HG02981 (cell line): Measurements from ENCODE around the gene CSE1L.
A peak's percentile ranks its signal among the peaks of the same experiment; 100 is the strongest.
"Not testable (repeated sequence)": the region's sequence is repeated elsewhere in the genome, so short reads cannot be mapped to it uniquely, and the experiment has no call there.

ENCODE experiments used
- ATAC-seq: cut with Tn5 transposase; IDR thresholded peaks from one replicate; pipeline ENCODE4 v1.9.1; 2021; ENCODE audit warnings: mild to moderate bottlenecking, moderate library complexity; ENCODE audit not compliant: unreplicated experiment

Gene CSE1L

DNA sequence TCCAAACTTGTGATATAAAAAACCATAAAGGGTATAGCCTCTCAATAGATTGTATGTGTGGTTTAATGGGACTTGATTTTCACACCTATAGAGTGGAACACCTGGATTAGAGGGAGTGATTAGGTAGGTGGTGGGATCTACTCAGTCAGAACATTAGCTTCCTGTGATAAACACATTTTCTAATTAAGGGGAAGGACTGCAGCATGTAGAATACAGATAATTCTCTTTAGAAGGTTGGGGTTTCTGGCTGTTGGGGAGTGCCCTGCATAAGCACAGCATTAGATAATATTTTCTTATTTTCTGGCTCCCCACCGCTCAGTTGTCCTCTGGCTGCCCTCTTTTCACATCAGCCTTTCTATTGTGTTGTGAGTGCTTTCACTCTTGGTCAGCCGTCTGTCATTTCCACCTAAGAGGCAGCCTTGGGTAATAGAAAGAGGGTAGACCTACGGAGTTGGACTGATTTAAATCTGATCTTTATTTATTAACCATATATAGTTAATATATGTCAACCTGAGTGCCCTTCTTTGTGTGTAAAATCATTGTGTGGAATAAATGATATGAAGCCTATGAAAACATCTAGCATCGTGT, 8.0 kb downstream of the CSE1L start:
- ATAC-seq: peak; percentile 74

DNA sequence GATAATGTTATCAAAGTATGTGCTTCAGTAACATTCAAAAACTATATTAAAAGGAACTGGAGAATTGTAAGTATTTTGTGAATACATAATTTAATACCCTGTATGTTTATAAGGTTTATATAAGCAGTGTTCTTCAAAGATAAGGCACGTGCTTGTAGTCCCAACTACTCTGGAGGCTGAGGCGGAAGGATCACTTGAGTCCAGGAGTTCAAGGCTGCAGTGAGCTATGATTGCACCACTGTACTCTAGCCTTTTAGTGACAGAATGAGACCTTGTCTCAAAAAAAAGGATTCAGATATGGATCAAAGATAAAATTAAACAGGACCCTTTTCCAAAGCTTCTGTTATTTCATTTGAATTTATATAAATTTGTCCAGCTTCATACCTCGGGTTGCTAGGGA, 17.2 kb downstream of the CSE1L start:
- no peak for ATAC-seq

DNA sequence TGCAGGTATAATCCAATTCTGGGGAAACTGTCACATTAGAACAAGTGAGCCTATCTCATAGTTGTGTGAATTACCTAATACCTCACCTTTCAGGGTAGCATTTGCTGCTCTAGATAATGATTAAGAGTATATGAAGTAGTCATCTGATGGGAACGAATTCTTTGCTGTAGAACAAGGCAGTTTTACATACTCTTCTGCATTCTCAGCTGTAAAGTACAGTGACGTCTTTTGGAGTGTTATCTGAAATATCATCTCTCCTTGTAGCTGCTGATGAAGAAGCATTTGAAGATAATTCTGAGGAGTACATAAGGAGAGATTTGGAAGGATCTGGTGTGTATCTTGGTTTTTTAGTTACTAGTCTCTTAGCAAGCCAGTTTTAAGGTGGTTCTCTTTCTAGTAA, 28.4 kb downstream of the CSE1L start:
- no peak for ATAC-seq

DNA sequence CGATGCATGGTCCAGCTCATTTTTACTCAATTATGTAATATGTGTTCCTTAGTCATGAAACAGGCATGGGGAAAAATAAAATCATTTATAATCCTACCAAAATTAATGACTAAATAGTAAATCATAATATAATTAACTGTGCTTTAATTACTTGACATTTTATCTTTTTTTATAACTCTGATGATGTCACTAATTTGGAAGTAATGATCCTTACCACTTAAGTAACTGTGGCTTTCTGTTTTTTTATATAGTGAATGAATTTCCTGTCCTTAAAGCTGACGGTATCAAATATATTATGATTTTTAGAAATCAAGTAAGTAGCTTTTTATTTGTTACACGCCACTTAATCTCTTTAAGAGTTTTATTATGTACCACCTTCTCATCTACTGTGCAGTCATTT, 32.2 kb downstream of the CSE1L start:
- ATAC-seq: no peak

DNA sequence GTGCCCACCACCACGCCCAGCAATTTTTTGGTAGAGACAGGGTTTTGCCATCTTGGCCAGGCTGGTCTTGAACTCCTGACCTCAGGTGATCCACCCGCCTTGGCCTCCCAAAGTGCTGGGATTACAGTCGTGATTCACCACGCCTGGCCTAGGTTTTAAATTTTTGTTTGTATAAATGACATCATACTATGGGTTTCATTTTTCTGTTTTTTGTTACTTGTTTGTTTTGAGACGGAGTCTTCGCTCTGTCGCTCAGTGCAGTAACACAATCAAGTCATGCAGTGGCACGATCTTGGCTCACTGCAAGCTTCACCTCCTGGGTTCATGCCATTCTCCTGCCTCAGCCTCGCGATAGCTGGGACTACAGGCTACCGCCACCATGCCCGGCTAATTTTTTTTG, 36.2 kb downstream of the CSE1L start:
- ATAC-seq: not testable (repeated sequence)

DNA sequence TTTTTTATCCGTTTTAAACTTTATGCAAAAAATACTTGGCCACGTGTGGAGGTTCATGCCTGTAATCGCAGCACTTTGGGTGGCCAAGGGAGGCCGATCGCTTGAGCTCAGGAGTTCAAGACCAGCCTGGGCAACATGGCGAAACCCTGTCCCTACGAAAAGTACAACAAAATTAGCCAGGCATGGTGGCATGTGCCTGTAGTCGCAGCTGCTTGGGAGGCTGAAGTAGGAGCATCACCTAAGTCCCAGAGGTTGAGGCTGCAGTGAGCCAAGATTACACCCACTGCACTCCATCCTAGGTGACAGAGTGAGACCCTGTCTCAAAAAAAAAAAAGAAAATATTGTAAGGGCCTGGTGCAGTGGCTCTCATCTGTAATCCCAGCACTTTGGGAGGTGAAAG, 45.0 kb downstream of the CSE1L start:
- ATAC-seq: no peak

DNA sequence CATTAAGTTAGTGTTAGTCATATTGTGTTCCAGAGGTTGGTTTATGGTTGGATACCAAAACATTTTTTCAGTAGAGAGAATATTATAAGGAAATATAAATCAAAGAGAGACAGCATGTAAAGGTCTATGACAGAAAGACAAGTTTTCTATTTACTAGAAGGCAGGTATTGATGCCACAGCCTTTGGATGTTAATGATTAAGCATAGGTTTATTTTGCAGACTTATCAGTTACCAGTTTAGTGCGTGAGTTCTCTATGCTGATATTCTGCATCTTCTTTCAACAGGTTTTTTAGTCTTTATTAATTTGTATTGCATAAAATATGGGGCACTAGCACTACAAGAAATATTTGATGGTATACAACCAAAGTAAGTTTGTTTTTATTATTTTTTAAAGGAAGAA, 45.6 kb downstream of the CSE1L start:
- ATAC-seq: no peak

DNA sequence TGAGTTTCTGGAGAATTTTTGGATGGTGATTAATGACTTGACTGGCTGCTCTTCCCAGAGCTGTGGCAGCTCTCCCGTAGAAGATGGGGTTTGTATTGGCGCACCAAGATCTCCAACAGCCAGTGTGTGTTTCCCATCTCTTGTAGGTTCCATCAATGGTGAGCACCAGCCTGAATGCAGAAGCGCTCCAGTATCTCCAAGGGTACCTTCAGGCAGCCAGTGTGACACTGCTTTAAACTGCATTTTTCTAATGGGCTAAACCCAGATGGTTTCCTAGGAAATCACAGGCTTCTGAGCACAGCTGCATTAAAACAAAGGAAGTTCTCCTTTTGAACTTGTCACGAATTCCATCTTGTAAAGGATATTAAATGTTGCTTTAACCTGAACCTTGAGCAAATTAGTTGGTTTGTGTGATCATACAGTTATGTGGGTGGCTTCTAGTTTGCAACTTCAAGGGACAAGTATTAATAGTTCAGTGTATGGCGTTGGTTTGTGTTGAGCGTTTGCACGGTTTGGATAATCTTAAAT, 50.2 kb downstream of the CSE1L start:
- ATAC-seq: no peak

DNA sequence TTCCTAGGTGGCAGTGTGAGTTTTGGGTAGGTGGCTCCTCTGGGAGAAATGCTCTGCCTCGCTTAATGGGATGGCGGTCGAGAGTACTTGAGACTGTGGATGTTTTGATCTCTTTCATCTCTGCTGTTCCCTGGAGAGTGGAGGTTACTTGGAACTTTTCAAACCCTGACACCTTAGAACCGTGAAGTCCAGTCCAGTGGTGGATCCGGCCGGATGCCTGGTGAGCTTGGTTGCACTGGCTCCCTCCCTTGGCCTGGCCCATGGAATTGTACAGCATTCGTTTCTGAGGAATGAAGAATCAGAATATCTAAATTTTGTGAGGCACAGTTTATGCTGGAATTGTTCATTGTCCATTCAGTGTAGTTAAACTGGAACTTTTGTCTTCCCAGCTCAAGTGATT, 51.0 kb downstream of the CSE1L start:
- ATAC-seq: no peak

DNA sequence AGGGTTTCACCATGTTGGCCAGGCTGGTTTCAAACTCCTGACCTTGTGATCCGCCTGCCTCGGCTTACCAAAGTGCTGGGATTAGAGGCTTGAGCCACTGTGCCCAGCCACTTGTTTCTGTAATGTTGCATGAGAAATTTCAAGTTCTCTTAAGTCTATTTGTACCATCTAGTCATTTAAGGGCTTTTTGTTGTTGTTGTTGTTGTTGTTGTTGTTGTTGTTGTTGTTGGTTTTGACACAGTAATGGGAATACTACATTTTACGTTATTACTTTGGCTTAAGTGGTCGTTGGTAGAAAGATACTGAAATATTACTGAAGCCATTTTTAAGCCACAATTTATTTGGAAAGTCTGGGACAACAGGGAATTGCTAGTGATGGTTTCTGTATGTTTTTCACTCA, 52.0 kb downstream of the CSE1L start:
- no peak for ATAC-seq

DNA sequence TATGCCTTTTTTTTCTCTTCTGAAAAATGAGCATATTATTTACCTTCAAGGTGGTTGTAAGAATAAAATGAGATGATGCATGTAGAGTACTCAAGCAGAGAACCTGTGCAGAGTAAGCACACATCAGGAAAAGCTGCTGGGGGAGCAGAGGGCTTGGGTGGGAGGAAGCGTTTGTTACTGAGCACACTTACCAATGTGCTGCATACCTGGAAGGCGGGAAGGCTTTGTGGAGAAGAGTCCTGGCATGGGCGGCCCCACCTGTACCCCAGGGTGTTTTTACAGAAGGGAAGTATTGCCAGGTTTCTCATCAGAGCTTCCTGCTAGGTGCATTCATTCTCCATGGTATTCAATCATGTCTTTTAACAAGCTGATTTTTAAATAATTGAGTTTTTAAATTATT, 52.9 kb downstream of the CSE1L start:
- no peak for ATAC-seq

DNA sequence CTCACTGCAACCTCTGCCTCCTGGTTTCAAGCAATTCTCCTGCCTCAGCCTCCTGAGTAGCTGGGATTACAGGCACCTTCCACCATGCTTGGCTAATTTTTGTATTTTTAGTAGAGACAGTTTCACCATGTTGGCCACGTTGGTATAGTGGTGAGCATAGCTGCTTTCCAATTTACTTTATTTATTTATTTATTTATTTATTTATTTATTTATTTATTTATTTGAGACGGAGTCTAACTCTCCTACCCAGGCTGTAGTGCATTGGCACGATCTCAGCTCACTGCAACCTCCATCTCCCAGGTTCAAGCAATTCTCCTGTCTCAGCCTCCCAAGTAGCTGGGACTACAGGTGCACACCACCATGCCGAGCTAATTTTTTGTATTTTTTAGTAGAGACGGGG, 54.2 kb downstream of the CSE1L start:
- not testable (repeated sequence) for ATAC-seq

DNA sequence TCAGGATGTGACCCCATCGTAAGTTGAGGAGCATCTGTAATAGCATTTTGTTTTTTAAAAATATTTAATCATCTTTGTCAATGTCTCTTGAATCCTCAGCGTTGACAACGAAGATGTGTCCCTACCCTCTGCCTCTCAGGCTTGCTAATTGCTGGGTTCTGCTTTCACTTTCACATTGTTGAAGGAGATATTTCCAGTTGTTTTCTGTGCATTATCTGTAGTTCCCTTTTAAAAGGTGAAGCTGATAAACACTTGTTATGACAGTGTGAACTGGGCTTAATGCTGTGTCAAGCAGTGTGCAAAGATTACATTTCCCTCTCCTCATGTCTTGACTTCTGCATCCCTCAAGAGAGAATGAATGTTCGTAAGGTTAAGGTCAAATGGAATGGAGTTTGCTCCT, 54.9 kb downstream of the CSE1L start:
- no peak for ATAC-seq

DNA sequence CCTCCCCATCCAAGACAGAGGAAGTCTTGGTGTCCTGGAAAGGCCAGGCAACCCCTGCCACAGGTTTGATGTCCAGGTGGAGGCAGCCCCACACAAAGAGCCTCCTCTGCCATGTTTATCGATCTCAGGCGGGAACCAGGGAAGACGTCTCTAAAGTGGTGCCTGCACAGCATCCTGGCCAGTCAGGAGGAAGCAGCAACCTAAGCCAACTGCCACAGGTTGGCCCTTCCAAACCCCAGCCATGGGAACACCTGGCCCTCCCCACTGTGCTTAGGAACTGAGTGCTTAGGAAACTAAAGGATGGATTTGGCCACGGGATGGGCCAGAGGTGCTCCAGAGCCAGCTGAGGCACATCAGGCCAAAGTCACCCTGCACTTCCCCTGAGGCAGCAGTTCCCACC, 56.9 kb downstream of the CSE1L start:
- no peak for ATAC-seq

DNA sequence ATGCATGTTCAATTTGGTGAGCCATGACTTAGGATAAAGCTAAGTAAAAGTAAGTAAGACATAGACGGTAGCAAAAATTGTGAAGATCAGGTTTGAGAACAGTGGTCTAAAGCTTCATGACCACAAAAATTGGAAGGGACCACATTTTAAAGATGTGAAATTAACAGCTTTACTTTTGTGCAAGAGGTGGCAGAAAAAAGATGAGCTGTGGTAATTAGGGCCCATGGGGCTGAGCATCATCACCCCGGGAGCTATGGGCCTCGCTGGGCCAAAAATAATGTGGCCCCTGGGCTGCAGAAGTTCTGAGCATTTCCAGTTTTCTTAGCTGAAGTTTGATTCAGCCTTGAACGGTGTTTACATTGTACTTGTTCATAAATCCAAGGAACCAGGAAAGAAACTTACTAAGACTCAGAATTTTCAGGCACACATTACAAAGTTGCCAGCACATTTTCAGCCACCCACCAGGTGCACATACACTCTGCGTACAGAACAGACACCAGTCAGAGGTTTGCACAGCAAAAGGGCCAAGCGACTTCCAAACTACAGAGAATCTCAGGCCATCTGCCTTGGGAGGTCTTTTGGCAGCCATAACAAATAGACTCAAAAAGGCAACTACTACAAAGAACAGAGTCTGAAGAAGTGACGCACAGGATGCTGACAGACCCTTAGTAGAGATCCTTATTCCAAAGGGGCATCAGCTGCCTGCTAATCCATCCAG, 57.7 kb downstream of the CSE1L start:
- ATAC-seq: no peak

DNA sequence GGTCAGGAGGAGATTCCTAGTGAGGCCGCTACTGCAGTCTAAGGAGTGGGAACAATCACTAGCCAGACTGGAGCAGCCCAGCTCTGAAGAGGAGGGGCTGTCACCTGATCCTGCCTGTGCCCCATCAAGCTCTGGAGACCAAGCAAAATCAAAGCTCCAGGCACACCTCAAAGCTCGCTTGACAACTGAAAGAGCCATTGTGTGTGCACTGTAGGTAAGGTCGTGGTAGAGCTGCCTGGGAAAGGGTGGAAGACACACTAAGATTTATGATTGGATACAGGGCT, 58.2 kb downstream of the CSE1L start:
- no peak for ATAC-seq

DNA sequence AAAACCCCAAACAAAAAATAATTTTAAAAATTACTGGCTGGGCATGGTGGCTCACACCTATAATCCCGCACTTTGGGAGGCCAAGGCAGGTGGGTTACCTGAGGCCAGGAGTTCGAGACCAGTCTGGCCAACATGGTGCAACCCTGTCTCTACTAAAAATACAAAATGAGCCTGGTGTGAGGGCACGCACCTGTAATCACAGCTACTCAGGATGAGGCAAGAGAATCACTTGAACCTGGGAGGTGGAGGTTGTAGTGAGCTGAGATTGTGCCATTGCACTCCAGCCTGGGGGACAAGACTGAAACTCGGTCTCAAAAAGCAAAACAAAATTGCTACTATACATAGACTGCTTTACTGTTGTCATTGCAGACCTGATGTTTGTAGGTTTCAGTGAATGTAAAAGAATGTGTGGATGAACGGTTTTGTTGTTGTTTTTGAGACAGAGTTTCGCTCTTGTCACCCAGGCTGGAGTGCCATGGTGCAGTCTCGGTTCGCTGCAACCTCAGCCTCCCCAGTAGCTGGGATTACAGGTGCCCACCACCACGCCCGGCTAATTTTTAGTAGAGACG, 59.0 kb downstream of the CSE1L start:
- ATAC-seq: not testable (repeated sequence)

DNA sequence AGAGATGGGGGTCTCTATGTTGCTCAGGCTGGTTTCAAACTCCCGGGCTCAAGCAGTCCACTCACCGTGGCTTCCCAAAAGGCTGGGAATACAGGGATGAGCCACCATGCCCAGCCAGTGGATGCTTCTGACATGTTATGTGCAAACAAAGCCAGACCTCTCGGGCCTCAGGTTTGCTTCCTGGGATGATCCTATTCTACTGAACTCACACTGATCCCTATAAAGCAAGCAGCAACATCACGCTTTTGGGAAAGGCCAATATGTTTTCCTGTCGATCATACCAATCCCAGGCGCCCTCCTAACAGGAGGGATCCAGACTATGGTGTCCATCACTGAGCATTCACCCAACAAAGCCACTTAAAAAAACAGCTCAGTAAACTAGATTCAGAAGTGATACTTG, 60.2 kb downstream of the CSE1L start:
- ATAC-seq: no peak

DNA sequence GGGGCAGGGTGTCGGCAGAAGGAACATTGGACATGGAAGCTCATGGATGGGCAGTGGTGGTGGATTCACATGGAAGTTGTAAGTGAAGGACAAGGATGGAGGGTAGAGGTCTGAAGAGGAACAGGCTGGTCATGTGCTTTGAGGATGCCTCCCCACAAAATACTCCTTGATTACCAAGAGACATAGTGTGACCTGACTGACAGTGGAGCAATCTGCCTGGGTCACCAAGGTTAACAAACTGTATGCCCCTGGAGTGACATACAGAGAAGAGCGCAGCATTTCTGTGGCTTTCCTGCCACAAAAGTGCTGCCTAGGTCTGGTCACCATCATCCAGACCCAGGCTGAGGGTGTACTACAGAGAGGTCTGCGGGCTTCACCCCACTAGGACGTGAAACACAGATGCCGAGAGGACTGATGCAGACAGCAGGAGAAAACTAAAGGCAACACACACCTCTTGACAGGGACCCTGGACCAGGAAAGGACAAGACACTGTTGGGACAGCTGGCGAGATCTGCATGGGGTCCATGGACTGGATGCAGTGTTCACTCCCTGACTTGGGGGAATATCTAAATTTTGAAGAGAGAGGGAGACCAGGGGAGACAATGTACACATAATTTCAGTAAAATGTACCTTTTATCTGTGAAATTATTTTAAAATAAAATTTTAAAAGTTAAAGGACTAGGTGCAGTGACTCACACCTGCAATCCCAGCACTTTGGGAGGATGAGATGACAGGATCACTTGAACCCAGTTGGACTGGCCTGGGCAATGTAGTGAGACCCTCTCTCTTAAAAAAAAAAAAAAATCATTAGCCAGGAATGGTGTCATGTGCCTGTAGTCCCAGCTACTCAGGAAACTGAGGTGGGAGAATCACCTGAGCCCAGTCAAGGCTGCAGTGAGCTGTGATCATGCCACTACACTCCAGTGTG, 64.9 kb downstream of the CSE1L start:
- ATAC-seq: no peak

DNA sequence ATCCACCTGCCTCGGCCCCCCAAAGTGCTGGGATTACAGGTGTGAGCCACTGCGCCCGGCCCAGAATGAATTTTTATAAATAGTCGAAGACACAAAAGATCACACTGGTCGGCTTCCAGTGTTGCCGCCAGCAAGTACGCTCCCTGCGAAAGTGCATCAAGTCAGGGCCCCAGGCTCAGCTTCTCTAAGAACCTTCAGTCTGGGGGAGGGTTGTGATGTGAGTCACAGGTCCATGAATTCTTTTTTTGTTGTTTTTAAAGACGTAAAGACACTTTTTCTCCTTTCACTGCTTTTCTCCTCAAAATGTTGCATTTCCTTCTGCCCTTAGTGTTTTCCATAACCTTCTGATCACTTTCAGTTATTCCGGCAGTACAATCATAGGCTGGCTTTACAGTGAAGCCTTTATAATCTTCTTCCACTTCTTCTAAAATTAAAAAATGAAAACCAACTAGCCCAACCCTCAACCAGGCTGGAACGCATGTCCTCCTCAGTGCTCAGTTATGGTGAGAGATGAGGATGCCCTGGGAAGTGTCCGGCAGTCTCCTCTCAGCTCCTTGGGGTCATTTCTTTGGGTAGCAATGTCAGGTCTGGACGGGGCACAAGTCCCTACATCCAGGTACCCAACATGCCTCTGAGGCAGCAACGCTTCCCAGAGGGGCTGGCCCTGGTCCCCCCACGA, 66.6 kb downstream of the CSE1L start:
- ATAC-seq: no peak

DNA sequence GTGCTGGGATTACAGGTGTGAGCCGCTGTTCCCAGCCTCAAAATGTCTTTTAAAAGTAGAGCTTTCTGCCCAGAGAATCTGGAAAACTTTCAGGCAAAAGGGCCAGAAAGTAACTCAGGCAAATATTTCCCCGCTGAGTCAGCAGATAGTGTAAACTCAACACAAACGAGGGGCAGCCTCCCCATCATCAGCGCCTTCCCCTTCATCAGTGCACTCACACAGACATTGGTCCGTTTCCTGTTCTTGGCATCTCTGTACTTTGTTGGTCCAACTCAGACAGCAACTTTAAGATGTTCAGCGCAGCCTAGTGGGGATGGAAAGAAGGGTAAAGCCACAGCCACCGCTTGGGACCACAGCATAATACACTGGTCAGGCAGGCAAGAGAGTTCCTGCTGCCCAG, 69.5 kb downstream of the CSE1L start:
- ATAC-seq: no peak
